Endothelial cell (in vitro differentiated cells): ENCODE results near the gene DNAH9. TPM values are rescaled to one million over a fixed set of nuclear protein-coding genes. Genes with fewer than 3 reads are reported as not detected.

Experiments used
- DNase-seq: peaks from one replicate; pipeline ENCODE4 v3.0.0; 2021; ENCODE audit warnings: low spot score
- H3K27ac Mint-ChIP-seq: one replicate; pipeline ENCODE4 v1.8.0; 2021; ENCODE audit warnings: mixed read lengths, inconsistent platforms; ENCODE audit not compliant: unreplicated experiment
- H3K27me3 Mint-ChIP-seq: one replicate; pipeline ENCODE4 v1.8.0; 2021; ENCODE audit warnings: mild to moderate bottlenecking, moderate library complexity, mixed read lengths, inconsistent platforms; ENCODE audit not compliant: unreplicated experiment
- H3K36me3 Mint-ChIP-seq: one replicate; pipeline ENCODE4 v1.8.0; 2021; ENCODE audit warnings: mild to moderate bottlenecking, low read depth, mixed read lengths, inconsistent platforms; ENCODE audit not compliant: unreplicated experiment
- H3K4me1 Mint-ChIP-seq: one replicate; pipeline ENCODE4 v1.8.0; 2021; ENCODE audit warnings: mild to moderate bottlenecking, mixed read lengths, inconsistent platforms; ENCODE audit not compliant: unreplicated experiment
- H3K4me3 Mint-ChIP-seq: one replicate; pipeline ENCODE4 v1.8.0; 2021; ENCODE audit warnings: mild to moderate bottlenecking, mixed read lengths, inconsistent platforms; ENCODE audit not compliant: unreplicated experiment
- H3K9me3 Mint-ChIP-seq: one replicate; pipeline ENCODE4 v1.8.0; 2021; ENCODE audit warnings: mixed read lengths, inconsistent platforms; ENCODE audit not compliant: unreplicated experiment
- CTCF ChIP-seq: fragments of 200-600 bp; sonication (generic); IDR thresholded peaks from one replicate; pipeline ENCODE4 v1.5.0; 2021; ENCODE audit warnings: antibody characterized with exemption; ENCODE audit not compliant: unreplicated experiment
- total RNA-seq: library from RNA; stranded (reverse); fragmentation: NEBNext Ultra II Directional; extraction: Animal tissue kit (Norgen Biotek cat#: 25700); gene quantifications from one replicate; pipeline ENCODE4 v1.2.1, GENCODE V29; 2021; ENCODE audit not compliant: unreplicated experiment

Gene DNAH9
- total RNA-seq, 1 donor from 2014 or later = not detected

GRCh38 chr17:11869680-11870394, 271.6 kb downstream of the DNAH9 start:
- peaks cover 3% of the 10 kb centered on the region for H3K27me3 Mint-ChIP-seq
- peaks cover 10% of the 10 kb centered on the region for H3K36me3 Mint-ChIP-seq
- H3K27ac Mint-ChIP-seq = no peak overlapping the region
- peaks cover 61% of the 10 kb centered on the region for H3K9me3 Mint-ChIP-seq
- no peaks in the 10 kb centered on the region for H3K4me1 Mint-ChIP-seq
- no peak for TF ChIP-seq CTCF
- no peak overlapping the region for H3K4me3 Mint-ChIP-seq
- DNase-seq = no peak

GRCh38 chr17:11871773-11872172, 273.5 kb downstream of the DNAH9 start:
- Mint-ChIP-seq H3K36me3 (peaks cover 10% of the 10 kb centered on the region), H3K9me3 (peaks cover 73% of the 10 kb centered on the region), H3K27me3 (peaks cover 3% of the 10 kb centered on the region), H3K4me1 (no peaks in the 10 kb centered on the region), H3K27ac (no peak overlapping the region), H3K4me3 (no peak overlapping the region)
- no peak for TF ChIP-seq CTCF
- DNase-seq = no peak

DNA sequence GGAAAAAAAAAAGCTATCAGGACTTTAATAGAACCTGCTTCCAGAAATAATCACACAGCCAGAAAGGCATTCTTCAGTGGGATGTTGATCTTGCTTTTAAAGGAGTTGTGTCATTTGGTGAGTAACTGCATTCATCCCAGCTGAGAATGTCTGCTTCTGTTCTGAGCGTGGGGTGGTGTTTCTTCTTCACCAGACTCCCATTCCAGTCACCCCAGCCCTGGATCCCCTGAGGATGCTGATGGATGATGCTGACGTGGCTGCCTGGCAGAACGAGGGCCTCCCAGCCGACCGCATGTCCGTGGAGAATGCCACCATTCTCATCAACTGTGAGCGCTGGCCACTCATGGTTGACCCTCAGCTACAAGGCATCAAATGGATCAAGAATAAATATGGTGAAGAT, 276.5 kb downstream of the DNAH9 start:
- no peaks in the 10 kb centered on the region for H3K36me3 Mint-ChIP-seq
- H3K27me3 Mint-ChIP-seq = peaks cover 3% of the 10 kb centered on the region
- H3K4me1 Mint-ChIP-seq = no peaks in the 10 kb centered on the region
- no peak overlapping the region for H3K4me3 Mint-ChIP-seq
- DNase-seq = no peak
- H3K9me3 Mint-ChIP-seq = peaks cover 52% of the 10 kb centered on the region
- H3K27ac Mint-ChIP-seq = no peak overlapping the region
- no peak for TF ChIP-seq CTCF

- no peak for DNase-seq
- no peak for TF ChIP-seq CTCF
- no peaks in the 10 kb centered on the region for H3K4me1 Mint-ChIP-seq
- H3K27ac Mint-ChIP-seq = no peak overlapping the region
- peaks cover 25% of the 10 kb centered on the region for H3K9me3 Mint-ChIP-seq
- no peak overlapping the region for H3K4me3 Mint-ChIP-seq
- peaks cover 4% of the 10 kb centered on the region for H3K27me3 Mint-ChIP-seq
- peaks cover 4% of the 10 kb centered on the region for H3K36me3 Mint-ChIP-seq
Observed at GRCh38 chr17:11880714-11881113, 282.4 kb downstream of the DNAH9 start.

GRCh38 chr17:11882716-11883115, 284.4 kb downstream of the DNAH9 start:
- no peak overlapping the region for H3K27ac Mint-ChIP-seq
- peaks cover 4% of the 10 kb centered on the region for H3K27me3 Mint-ChIP-seq
- TF ChIP-seq CTCF = no peak
- DNase-seq = no peak
- H3K36me3 Mint-ChIP-seq = peaks cover 4% of the 10 kb centered on the region
- peaks cover 23% of the 10 kb centered on the region for H3K9me3 Mint-ChIP-seq
- H3K4me3 Mint-ChIP-seq = no peak overlapping the region
- no peaks in the 10 kb centered on the region for H3K4me1 Mint-ChIP-seq
